ENCODE results near the gene RPS23.
"Not testable (repeated sequence)": the region's sequence is repeated elsewhere in the genome, so short reads cannot be mapped to it uniquely, and the experiment has no call there.

RPS23 gene

GRCh38 chr5:82276800-82277612 is 1.1 kb downstream of the RPS23 start:
- peak overlapping the region; percentile 91 to 94 (median 94) for H3K4me3 Mint-ChIP-seq
- TF ChIP-seq CTCF (IDR thresholded peaks at IDR 0.05; ENCODE audit: unreplicated experiment in 3 of 3), result no peak

GRCh38 chr5:82275216-82275664 is 2.9 kb downstream of the RPS23 start:
- peak overlapping the region; percentile 39 to 70 (median 66) for H3K4me3 Mint-ChIP-seq

More at GRCh38 chr5:82276800-82277612, 1.1 kb downstream of the RPS23 start:
- peak overlapping the region; percentile 99 to 100 (median 99) for H3K27ac Mint-ChIP-seq
- H3K9me3 Mint-ChIP-seq, result no peaks in the 10 kb centered on the region
- H3K27me3 Mint-ChIP-seq (ENCODE audit: low read depth), result no peaks in the 10 kb centered on the region
- peaks cover 49% of the 10 kb centered on the region for H3K4me1 Mint-ChIP-seq
- peaks cover 52% of the 10 kb centered on the region for H3K36me3 Mint-ChIP-seq (ENCODE audit: low read depth)

GRCh38 chr5:82274343-82275211 is 3.6 kb downstream of the RPS23 start:
- Mint-ChIP-seq H3K4me3 (peak overlapping the region; percentile 45 to 70 (median 66)), H3K4me1 (peaks cover 32% of the 10 kb centered on the region), H3K9me3 (no peaks in the 10 kb centered on the region), H3K36me3 (ENCODE audit: low read depth) (peaks cover 64% of the 10 kb centered on the region), H3K27me3 (ENCODE audit: low read depth) (no peaks in the 10 kb centered on the region), H3K27ac (peak overlapping the region; percentile 42 to 53 (median 49))
- no peak for TF ChIP-seq CTCF (IDR thresholded peaks at IDR 0.05; ENCODE audit: unreplicated experiment in 3 of 3)

More at GRCh38 chr5:82275216-82275664, 2.9 kb downstream of the RPS23 start:
- TF ChIP-seq CTCF (IDR thresholded peaks at IDR 0.05; ENCODE audit: unreplicated experiment in 3 of 3), result no peak
- H3K4me1 Mint-ChIP-seq, result peaks cover 38% of the 10 kb centered on the region
- H3K27me3 Mint-ChIP-seq (ENCODE audit: low read depth), result no peaks in the 10 kb centered on the region
- H3K27ac Mint-ChIP-seq, result peak overlapping the region in 1 of 3 experiments; percentile 3
- peaks cover 58% of the 10 kb centered on the region for H3K36me3 Mint-ChIP-seq (ENCODE audit: low read depth)
- no peaks in the 10 kb centered on the region for H3K9me3 Mint-ChIP-seq

- H3K27ac Mint-ChIP-seq, result peak overlapping the region in 2 of 3 experiments; percentile 42 to 49
- not testable (repeated sequence) for H3K27me3 Mint-ChIP-seq (ENCODE audit: low read depth); H3K4me3 Mint-ChIP-seq; H3K9me3 Mint-ChIP-seq
- peaks cover 23% of the 10 kb centered on the region for H3K4me1 Mint-ChIP-seq
- H3K36me3 Mint-ChIP-seq (ENCODE audit: low read depth), result peaks cover 76% of the 10 kb centered on the region
Observed at GRCh38 chr5:82273426-82273825, 4.7 kb downstream of the RPS23 start.

GRCh38 chr5:82272571-82273356 is 5.4 kb downstream of the RPS23 start:
- Mint-ChIP-seq H3K9me3 (peaks cover 13% of the 10 kb centered on the region), H3K36me3 (ENCODE audit: low read depth) (peaks cover 81% of the 10 kb centered on the region), H3K27ac (peak overlapping the region; percentile 9 to 49 (median 23)), H3K4me1 (peaks cover 19% of the 10 kb centered on the region)
- H3K4me3 Mint-ChIP-seq; H3K27me3 Mint-ChIP-seq (ENCODE audit: low read depth): not testable (repeated sequence)

- not testable (repeated sequence) for H3K4me1 Mint-ChIP-seq; H3K27me3 Mint-ChIP-seq (ENCODE audit: low read depth); H3K27ac Mint-ChIP-seq; H3K4me3 Mint-ChIP-seq
- Mint-ChIP-seq H3K36me3 (ENCODE audit: low read depth) (peaks cover 63% of the 10 kb centered on the region), H3K9me3 (peaks cover 24% of the 10 kb centered on the region)
Observed at GRCh38 chr5:82269363-82269762, 8.8 kb downstream of the RPS23 start.

GRCh38 chr5:82267297-82267933 is 10.7 kb downstream of the RPS23 start:
- H3K4me3 Mint-ChIP-seq; H3K4me1 Mint-ChIP-seq; H3K27me3 Mint-ChIP-seq (ENCODE audit: low read depth); H3K27ac Mint-ChIP-seq: not testable (repeated sequence)
- H3K36me3 Mint-ChIP-seq (ENCODE audit: low read depth), result peaks cover 45% of the 10 kb centered on the region
- H3K9me3 Mint-ChIP-seq, result peaks cover 24% of the 10 kb centered on the region
